ENCODE data around the gene DNAJC12. TPM values are rescaled to one million over a fixed set of nuclear protein-coding genes. Genes with fewer than 3 reads are reported as not detected.

DNAJC12 gene
- total and polyA plus RNA-seq, 2 of the 8 experiments (the other 6 are each of a cell fraction or from before 2014, with no cell fraction given), result 0.86 to 4.2 TPM

DNA sequence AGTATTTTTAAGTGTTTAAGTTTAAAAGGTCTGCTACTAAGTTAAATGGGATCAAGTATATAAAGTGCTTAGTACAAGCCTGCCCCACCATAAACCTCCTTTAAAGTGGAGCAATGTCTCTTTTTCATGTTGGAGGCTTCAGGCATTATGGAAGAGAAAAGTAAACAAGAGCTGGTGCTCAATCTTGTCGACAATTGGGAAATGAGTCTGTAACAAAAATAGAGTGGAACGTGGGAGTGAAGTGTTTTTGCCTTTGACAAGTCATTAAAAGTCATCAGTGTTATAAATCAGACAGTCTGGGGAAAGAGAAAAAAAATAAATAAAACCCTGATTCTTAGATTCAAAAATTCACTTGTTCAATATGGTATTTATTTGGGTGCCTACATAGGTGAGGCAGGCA lies 44.7 kb downstream of the DNAJC12 start:
- Histone ChIP-seq H3K4ac (replicated peaks; ENCODE audit: insufficient read length, low read depth, low read length) (no peak overlapping the region), H3K18ac (ENCODE audit: extremely low read depth, low read length) (no peak overlapping the region), H3K27me3 (replicated peaks in 1 of 4; ENCODE audit: control insufficient read depth in 3 of 4, extremely low read depth in 1 of 4, insufficient read depth in 3 of 4, low read length in 3 of 4) (no peaks in the 10 kb centered on the region), H3K79me2 (ENCODE audit: control insufficient read depth in 1 of 2, insufficient read depth in 2 of 2, low read length in 2 of 2) (no peaks in the 10 kb centered on the region), H2BK120ac (replicated peaks; ENCODE audit: low read depth, low read length) (no peak overlapping the region), H3K27ac (ENCODE audit: low read depth, low read length) (no peak overlapping the region), H4K91ac (replicated peaks; ENCODE audit: insufficient read length, low read length) (no peak overlapping the region), H3K23ac (ENCODE audit: insufficient read length) (no peak overlapping the region), H3K56ac (replicated peaks; ENCODE audit: insufficient read length, low read depth, low read length) (no peak overlapping the region), H4K8ac (ENCODE audit: extremely low read depth, insufficient read depth, low read length) (no peak overlapping the region), H3K14ac (ENCODE audit: insufficient read length) (no peak overlapping the region), H3K9ac (replicated peaks in 1 of 4; ENCODE audit: extremely low read depth in 1 of 4, low read depth in 3 of 4, low read length in 3 of 4) (no peak overlapping the region), H2BK15ac (ENCODE audit: low read length) (no peak overlapping the region), H3K9me3 (ENCODE audit: insufficient read depth in 2 of 2, low read depth in 1 of 2, low read length in 1 of 2) (no peaks in the 10 kb centered on the region), H3K4me1 (replicated peaks in 1 of 4; ENCODE audit: control insufficient read depth in 3 of 4, insufficient read depth in 4 of 4, low read length in 3 of 4) (peaks cover 2 to 6% (median 3%) of the 10 kb centered on the region in 4 experiments; a peak in 6 of 7 replicates), H3K36me3 (ENCODE audit: control insufficient read depth in 2 of 4, insufficient read depth in 4 of 4, low read length in 3 of 4) (no peaks in the 10 kb centered on the region), H4K20me1 (replicated peaks in 1 of 2; ENCODE audit: control insufficient read depth in 1 of 2, insufficient read depth in 2 of 2, low read length in 2 of 2) (no peaks in the 10 kb centered on the region), H2AFZ (ENCODE audit: low read length) (no peak overlapping the region), H3K79me1 (ENCODE audit: low read depth, low read length) (no peaks in the 10 kb centered on the region), H3K4me2 (ENCODE audit: insufficient read depth in 1 of 2, low read depth in 2 of 2, low read length in 2 of 2) (no peak overlapping the region), H2BK12ac (ENCODE audit: low read depth, low read length) (no peak overlapping the region), H2BK5ac (ENCODE audit: low read depth, low read length) (no peak overlapping the region), H3K23me2 (ENCODE audit: low read depth, low read length) (no peaks in the 10 kb centered on the region), H4K5ac (ENCODE audit: insufficient read length, low read depth, low read length) (no peak overlapping the region), H2AK5ac (ENCODE audit: low read depth, low read length) (no peak overlapping the region), H2BK20ac (ENCODE audit: low read length) (no peak overlapping the region), H3K4me3 (ENCODE audit: extremely low read depth in 1 of 4, insufficient read depth in 2 of 4, low read depth in 3 of 4, low read length in 4 of 4) (no peak overlapping the region)
- DNase-seq (ENCODE audit: low read depth in 1 of 2, low spot score in 2 of 2) (no peak), FAIRE-seq (no peak)
- 88% methylated on average over 2 of the region's 2 CpGs; no CpG with 5 or more reads in 1 of the 2 experiments for WGBS, 2 experiments (ENCODE audit: extremely low coverage in 1 of 2, insufficient coverage in 1 of 2, insufficient read length in 1 of 2, insufficient replicate concordance in 2 of 2, low coverage in 1 of 2, low lambda C conversion rate in 2 of 2, missing lambda C conversion rate in 1 of 2)
- ChIA-PET CTCF (ENCODE audit: partially characterized antibody) (no interaction called here), POLR2A (ENCODE audit: partially characterized antibody) (interaction anchor here (0.6 kb wide), 1 partner anchor 62 kb away, joined by 4 read pairs; no protein-coding TSS in a partner anchor)
- TF ChIP-seq RXRA (IDR thresholded peaks at IDR 0.05; ENCODE audit: insufficient read depth, low read depth, low read length), result no peak
- TF ChIP-seq CREB1 (IDR thresholded peaks at IDR 0.05), result no peak
- TF ChIP-seq KDM1A (IDR thresholded peaks at IDR 0.05; ENCODE audit: borderline replicate concordance, low read length), result no peak
- no peak for TF ChIP-seq TAF7 (optimal IDR thresholded peaks at IDR 0.05; ENCODE audit: borderline replicate concordance, low read depth, low read length)
